HG03575 (cell line): Measurements from ENCODE around the gene KCNJ1.

Experiments used
- ATAC-seq: cut with Tn5 transposase; IDR thresholded peaks from one replicate; pipeline ENCODE4 v1.9.1; 2021; ENCODE audit not compliant: unreplicated experiment, insufficient number of reproducible peaks, low FRiP score; ENCODE audit errors: extremely low read depth

The KCNJ1 gene

GRCh38 chr11:128867277-128867676 lies at the start of gene KCNJ1:
Gene KCNJ1, minus strand, starts transcription at chr11:128867296. Its CDS starts 27,053 bp downstream, at chr11:128840243.
- no peak for ATAC-seq

DNA sequence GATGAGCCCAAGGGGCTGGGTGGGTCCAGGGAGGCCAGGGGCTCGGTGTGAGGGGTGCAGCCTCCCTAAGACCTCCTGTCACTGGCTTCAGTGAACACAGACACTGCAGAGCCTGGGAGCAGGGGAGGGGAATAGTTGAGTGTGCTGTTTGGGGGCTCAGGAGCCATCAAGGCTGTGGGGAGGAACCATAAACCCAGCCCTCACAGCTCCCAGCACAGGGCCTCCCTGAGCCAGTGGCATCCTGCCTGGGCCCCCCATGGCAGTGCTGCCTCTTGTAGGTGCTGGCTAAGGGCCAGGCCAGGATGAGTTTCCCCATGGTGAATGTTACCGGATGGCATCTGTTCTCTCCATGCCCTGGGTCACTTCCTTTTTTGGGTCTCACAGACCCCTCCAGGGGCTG lies 49.6 kb upstream of the KCNJ1 start:
- ATAC-seq: no peak

- ATAC-seq: no peak
Measured at GRCh38 chr11:128916037-128916572, 49.0 kb upstream of the KCNJ1 start.

DNA sequence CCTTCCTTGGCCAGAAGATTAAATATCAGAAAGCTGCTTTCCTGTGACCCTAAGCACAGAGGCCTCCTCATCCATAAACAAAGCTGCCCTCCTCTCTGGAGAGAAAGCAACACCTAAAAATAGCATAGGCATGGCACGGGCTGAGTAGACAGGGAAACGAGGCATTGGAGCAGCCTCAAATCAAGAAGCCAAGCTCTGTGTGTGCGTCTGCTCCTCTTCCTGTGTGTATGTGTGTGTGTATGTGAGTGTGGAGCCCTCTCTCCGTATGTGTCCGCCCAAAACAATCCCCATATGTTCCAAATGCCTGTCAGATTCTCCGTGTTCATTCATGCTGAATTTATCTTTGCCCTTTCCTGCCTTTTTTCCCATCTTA lies 48.0 kb upstream of the KCNJ1 start:
- no peak for ATAC-seq

DNA sequence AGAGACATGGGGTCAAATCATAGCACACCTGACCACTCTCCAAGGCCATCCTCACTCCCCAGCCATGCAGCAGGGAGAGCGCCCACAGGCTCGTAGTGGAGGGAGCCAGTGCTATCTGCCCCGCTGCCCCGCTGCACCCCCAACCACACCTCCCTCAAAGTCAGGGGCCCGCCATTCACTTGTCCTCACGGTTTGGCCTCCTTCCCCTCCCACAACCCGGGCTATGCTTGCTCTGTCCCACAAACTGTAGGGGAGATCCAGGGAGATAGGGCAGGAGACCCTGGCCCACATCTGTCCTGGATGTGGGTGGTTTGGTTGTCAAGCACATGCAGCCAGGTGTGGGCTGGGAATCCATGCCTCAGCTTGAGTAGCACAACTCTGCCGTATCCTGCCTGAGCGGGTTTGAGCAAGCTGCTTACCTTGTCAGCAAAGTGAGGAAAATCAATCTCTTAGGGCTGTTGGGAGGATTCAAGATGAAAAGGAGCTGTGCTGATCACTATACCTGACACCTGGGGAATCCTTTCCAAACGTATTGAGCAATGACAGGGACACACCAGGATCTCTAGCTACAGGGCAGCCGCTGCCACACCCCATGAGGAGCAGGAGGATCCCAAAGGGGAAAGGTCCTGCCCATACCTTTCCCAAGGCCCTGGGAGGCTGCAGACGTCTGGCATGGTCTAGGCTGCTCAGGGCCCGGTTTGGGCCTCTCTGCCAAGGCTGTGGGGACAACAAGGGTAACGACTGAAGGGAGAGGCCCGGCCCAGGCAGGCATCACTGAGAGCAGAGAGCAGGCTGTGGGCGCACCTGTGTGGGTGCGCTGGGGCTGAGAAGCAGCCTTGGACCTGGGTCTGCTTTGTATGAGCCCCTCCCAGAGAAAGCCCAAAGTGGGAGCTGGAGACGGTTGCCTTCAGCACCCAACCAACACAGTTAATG lies 47.4 kb upstream of the KCNJ1 start:
- ATAC-seq: no peak

DNA sequence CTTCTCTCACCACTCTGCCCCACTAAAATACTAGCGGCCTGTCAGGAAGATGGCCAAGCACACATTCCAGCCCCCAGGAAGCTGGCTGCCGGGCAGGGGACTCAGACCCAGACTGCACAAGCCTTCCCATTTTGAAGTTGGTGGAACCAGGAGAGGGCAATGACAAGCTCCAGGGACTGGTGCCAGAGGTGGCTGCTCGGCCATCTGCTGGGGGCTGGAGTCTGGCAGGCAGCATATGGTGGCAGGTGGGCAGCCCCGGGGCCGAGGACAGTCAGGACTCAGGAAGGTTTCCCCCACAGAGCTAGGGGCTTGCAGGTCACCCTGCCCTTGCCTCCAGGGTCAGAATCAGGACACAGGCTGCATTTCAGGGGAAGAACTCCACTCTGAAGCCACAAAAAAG lies 46.7 kb upstream of the KCNJ1 start:
- no peak for ATAC-seq

GRCh38 chr11:128911701-128912100 lies 44.6 kb upstream of the KCNJ1 start:
- ATAC-seq: no peak

DNA sequence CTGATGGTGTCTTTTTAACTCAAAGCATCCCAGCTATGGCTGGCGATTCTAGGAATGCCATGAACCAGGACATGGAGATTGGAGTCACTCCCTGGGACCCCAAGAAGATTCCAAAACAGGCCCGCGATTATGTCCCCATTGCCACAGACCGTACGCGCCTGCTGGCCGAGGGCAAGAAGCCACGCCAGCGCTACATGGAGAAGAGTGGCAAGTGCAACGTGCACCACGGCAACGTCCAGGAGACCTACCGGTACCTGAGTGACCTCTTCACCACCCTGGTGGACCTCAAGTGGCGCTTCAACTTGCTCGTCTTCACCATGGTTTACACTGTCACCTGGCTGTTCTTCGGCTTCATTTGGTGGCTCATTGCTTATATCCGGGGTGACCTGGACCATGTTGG lies 44.1 kb upstream of the KCNJ1 start:
- ATAC-seq: no peak

- ATAC-seq: no peak
Measured at GRCh38 chr11:128910576-128910975, 43.5 kb upstream of the KCNJ1 start.

DNA sequence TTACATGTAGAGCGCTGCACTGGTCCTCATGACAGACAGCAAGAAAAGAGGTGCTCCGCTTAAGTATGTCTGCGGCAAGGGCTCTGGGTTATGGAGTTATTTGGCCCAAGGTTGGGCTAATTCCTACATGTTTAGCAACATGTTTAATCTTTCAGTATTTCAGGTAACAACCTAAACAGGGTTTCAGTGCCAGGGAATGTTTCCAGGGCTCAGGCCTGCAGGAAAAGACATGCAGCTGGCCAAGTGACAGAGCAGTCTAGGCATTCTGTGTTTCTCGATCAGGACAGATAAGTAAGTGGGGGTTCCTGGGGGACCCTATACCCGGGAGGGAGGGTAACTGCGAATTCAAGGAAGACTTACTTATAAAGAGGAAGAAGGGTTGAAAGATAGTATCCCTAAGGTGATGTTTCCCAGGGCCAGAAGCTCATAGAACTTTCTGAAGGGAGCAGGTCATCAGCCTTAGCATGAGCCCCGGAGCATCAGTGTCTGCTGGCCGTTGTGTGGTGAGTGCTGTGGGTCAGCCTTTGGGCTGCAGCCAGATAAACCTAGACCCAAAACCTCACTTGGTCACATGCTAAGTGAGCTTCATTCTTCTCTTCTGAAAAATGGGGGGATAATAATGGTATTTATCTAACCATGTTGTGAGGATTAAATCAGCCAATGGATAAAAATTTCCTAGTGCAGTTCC lies 42.5 kb upstream of the KCNJ1 start:
- no peak for ATAC-seq

- no peak for ATAC-seq
Measured at GRCh38 chr11:128908391-128909246, 41.5 kb upstream of the KCNJ1 start.

- ATAC-seq: no peak
Measured at GRCh38 chr11:128907585-128907984, 40.5 kb upstream of the KCNJ1 start.

GRCh38 chr11:128906185-128907050 lies 39.3 kb upstream of the KCNJ1 start:
- ATAC-seq: no peak

DNA sequence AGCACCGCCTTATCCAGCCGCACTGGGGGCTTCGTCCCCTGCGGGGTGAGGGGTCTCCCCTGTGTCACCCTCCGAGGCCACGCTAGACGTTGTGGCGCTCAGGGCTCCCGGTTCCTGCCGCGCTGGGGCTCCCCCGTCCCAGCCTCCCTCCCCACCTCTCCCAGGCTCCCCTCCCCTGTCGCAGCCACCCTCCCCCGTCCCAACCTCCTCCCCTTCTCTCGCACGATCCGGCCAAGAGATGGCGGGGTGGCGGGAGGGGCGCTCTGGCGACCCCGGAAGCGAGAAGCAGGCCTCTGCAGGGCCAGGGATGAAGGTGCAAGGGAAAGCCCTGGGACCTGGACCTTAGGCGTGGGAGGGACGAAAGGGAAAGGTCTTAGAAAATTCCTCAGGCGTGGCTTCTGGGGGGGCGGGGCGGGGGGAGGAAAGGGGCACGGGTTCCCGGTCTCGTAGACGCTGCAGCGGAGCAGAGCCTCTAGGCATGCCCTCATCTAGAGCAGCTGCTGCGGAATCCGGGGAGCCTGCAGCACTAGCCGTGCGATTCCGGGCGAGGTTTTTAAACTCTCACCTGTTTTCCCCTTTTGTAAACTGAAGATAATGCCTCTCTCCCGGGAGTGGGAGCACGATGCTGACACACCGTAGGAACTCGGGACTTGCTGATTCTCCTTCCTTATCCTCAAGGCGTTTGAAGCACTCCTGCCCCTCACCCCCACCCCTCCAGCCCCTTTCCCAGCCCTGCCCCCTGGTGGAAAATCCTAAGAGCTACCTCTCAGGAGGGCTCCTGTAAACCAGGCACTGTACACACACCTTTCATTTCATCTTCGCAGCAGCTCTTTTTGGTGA lies 38.5 kb upstream of the KCNJ1 start:
- no peak for ATAC-seq

- no peak for ATAC-seq
Measured at GRCh38 chr11:128904656-128905344, 37.7 kb upstream of the KCNJ1 start.

DNA sequence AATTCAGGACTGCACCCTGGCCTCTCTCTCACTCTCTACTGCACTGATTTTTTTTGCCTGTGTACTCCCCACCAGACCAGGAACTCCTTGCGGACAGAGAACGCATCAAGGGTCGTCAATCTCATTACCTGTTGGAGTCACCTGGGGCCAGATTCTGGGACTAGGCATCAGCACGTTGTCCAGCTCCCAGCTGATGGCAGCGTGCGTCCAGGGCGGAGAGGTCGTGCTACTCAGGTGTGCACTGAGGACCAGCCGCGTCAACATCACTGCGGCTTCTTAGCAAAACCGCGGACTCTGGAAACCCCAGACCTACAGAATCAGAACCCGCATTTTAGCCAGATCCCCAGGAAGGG lies 37.2 kb upstream of the KCNJ1 start:
- ATAC-seq: no peak
